Muscle of leg (tissue), 11 donors: ENCODE measurements around the gene TBC1D19. TPM values are rescaled to one million over a fixed set of nuclear protein-coding genes. Genes with fewer than 3 reads are reported as not detected.

Source experiments
- DNase-seq: peaks from one replicate; pipeline ENCODE4 v3.0.0; 2013
- H3K27ac ChIP-seq: one replicate; pipeline ENCODE4 v1.5.1; 2013; ENCODE audit warnings: mild to moderate bottlenecking, low read length, control low read depth
- H3K27me3 ChIP-seq: one replicate; pipeline ENCODE4 v1.6.1; 2013; ENCODE audit warnings: low read length; ENCODE audit not compliant: control insufficient read depth, insufficient read depth
- H3K36me3 ChIP-seq: one replicate; pipeline ENCODE4 v1.6.1; 2013; ENCODE audit warnings: low read length; ENCODE audit not compliant: control insufficient read depth, insufficient read depth
- H3K4me1 ChIP-seq: one replicate; pipeline ENCODE4 v1.6.1; 2013; ENCODE audit warnings: low read length; ENCODE audit not compliant: control insufficient read depth, insufficient read depth
- H3K4me3 ChIP-seq: one replicate; pipeline ENCODE4 v1.5.1; 2013; ENCODE audit warnings: low read length, control low read depth
- H3K9me3 ChIP-seq: replicated peaks from 2 replicates; pipeline ENCODE4 v1.6.1; 2013; ENCODE audit warnings: low read depth, low read length; ENCODE audit not compliant: control insufficient read depth
- WGBS: methylation state at CpG from one replicate; pipeline ENCODE4 v1.1.5; 2013; ENCODE audit warnings: missing lambda C conversion rate; ENCODE audit not compliant: insufficient coverage; 5-methylcytosine and 5-hydroxymethylcytosine counted together
- polyA plus RNA-seq, 8 donors: library from polyadenylated mRNA; unstranded; fragments of 120-200 nt; gene quantifications; one replicate each; pipeline versions ENCODE4 v1.2.1 to v1.2.3, GENCODE V29; 2013; ENCODE audit warnings: inconsistent platforms in 1 of 8, low replicate concordance in 1 of 8; ENCODE audit not compliant: insufficient read length in 8 of 8, insufficient read depth in 1 of 8
- total RNA-seq: library from RNA; stranded (reverse); fragments of 120-200 nt; gene quantifications from one replicate; pipeline ENCODE4 v1.2.4, GENCODE V29; 2013

The TBC1D19 gene
- total and polyA plus RNA-seq, 9 donors = 7.7 to 17.5 (median 9.0) TPM

DNA sequence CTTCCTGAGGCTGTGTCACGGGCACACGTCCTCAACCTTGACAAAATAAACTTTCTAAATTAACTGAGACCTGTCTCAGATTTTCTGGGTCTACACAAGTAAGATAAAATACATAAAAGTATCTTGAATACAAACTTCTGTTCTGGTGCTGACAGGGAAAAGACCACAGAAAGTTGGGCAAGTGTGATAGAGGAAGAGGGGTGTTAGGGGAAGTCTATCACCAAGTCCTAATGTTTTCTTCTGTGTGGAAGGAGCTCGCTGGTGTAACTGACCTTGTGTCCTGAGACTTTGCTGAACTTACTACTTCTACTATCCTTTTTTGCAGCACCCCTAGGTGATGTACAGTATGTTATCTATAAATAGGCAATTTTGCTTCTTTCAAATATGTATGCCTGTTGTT lies 179.8 kb downstream of the TBC1D19 start:
- Histone ChIP-seq H3K27me3 (no peaks in the 10 kb centered on the region), H3K4me1 (no peaks in the 10 kb centered on the region), H3K9me3 (no peaks in the 10 kb centered on the region), H3K4me3 (no peak overlapping the region), H3K36me3 (no peaks in the 10 kb centered on the region), H3K27ac (no peak overlapping the region)
- WGBS = no CpG with 5 or more reads among the region's 3 CpGs
- DNase-seq = no peak

GRCh38 chr4:26764231-26764630 lies 180.3 kb downstream of the TBC1D19 start:
- WGBS = no CpG with 5 or more reads among the region's 1 CpG
- H3K27ac ChIP-seq = no peak overlapping the region
- DNase-seq = no peak
- H3K27me3 ChIP-seq = no peaks in the 10 kb centered on the region
- H3K9me3 ChIP-seq = no peaks in the 10 kb centered on the region
- H3K4me3 ChIP-seq = no peak overlapping the region
- no peaks in the 10 kb centered on the region for H3K36me3 ChIP-seq
- no peaks in the 10 kb centered on the region for H3K4me1 ChIP-seq

- no peaks in the 10 kb centered on the region for H3K4me1 ChIP-seq
- WGBS = 63% methylated on average over 2 of the region's 3 CpGs
- H3K27ac ChIP-seq = no peak overlapping the region
- DNase-seq = no peak
- no peak overlapping the region for H3K4me3 ChIP-seq
- H3K27me3 ChIP-seq = no peaks in the 10 kb centered on the region
- H3K9me3 ChIP-seq = no peaks in the 10 kb centered on the region
- H3K36me3 ChIP-seq = no peaks in the 10 kb centered on the region
Observed at GRCh38 chr4:26765515-26765914, 181.6 kb downstream of the TBC1D19 start.

- WGBS = no CpG with 5 or more reads among the region's 2 CpGs
- DNase-seq = no peak
- no peaks in the 10 kb centered on the region for H3K4me1 ChIP-seq
- no peaks in the 10 kb centered on the region for H3K36me3 ChIP-seq
- no peaks in the 10 kb centered on the region for H3K9me3 ChIP-seq
- no peak overlapping the region for H3K27ac ChIP-seq
- H3K4me3 ChIP-seq = no peak overlapping the region
- no peaks in the 10 kb centered on the region for H3K27me3 ChIP-seq
Observed at GRCh38 chr4:26766141-26766540, 182.3 kb downstream of the TBC1D19 start.

DNA sequence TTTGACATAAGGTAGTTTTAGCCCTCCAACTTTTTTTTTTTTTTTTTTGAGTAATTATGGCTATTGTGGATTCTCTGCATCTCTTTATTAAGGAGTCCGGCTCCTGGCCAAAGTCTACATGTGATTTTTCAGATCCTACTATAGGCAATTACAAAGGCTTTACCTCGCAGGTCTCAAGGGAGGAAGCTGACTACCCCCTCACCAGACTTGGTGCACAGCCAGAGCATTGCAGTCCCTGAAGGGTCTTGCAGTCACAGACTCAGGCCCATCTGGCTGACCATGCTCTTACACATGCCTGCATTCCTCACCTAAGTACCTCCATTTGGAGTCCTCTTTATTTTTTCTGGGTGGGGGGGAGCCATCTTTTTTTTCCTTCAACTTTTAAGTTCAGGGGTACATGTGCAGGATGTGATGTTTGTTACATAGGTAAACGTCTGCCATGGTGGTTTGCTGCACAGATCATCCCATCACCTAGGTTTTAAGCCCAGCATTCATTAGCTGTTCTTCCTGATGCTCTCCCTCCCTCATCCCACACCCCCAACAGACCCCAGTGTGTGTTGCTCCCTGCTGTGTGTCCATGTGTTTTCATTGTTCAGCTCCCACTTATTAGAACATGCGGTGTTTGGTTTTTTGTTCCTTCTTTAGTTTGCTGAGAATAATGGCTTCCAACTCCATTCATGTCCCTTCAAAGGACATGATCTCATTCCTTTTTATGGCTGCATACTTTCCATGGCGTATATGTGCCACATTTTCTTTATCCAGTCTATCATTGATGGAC lies 188.4 kb downstream of the TBC1D19 start:
- Histone ChIP-seq H3K27ac (no peak overlapping the region), H3K27me3 (no peaks in the 10 kb centered on the region), H3K4me1 (no peaks in the 10 kb centered on the region), H3K36me3 (peaks cover 4% of the 10 kb centered on the region), H3K9me3 (peaks cover 8% of the 10 kb centered on the region), H3K4me3 (no peak overlapping the region)
- DNase-seq = no peak
- 83% methylated on average over 2 of the region's 5 CpGs for WGBS

- H3K4me1 ChIP-seq = peaks cover 2% of the 10 kb centered on the region
- WGBS = 100% methylated on average over 1 of the region's 2 CpGs
- H3K36me3 ChIP-seq = peaks cover 4% of the 10 kb centered on the region
- no peak overlapping the region for H3K27ac ChIP-seq
- peaks cover 4% of the 10 kb centered on the region for H3K9me3 ChIP-seq
- no peaks in the 10 kb centered on the region for H3K27me3 ChIP-seq
- DNase-seq = no peak
- H3K4me3 ChIP-seq = no peak overlapping the region
Observed at GRCh38 chr4:26779224-26779623, 195.3 kb downstream of the TBC1D19 start.

DNA sequence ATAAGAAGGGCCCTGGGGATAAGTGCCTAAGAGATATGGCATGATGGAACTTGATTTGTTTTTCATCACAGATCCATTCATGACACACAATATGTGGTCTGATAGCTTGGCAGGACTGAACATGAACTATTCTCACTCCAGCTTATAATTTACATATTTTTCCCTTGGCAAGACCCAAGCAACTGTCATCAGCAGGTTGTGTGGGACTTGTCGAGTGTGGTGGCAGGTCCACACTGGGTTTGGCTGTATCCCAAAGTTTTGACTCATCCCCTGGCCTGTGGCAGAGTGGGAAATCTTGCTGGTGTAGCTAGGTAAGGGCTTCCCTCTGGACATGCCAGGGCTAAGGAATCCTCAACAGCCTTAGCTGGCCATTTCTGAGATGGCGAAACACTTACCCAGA lies 195.8 kb downstream of the TBC1D19 start:
- peaks cover 2% of the 10 kb centered on the region for H3K4me1 ChIP-seq
- peaks cover 6% of the 10 kb centered on the region for H3K36me3 ChIP-seq
- no peak for DNase-seq
- H3K4me3 ChIP-seq = no peak overlapping the region
- H3K27me3 ChIP-seq = no peaks in the 10 kb centered on the region
- H3K9me3 ChIP-seq = peaks cover 3% of the 10 kb centered on the region
- H3K27ac ChIP-seq = no peak overlapping the region
- no CpG with 5 or more reads among the region's 2 CpGs for WGBS

- no peak for DNase-seq
- Histone ChIP-seq H3K27ac (no peak overlapping the region), H3K27me3 (no peaks in the 10 kb centered on the region), H3K4me3 (no peak overlapping the region), H3K36me3 (peaks cover 2% of the 10 kb centered on the region), H3K9me3 (no peaks in the 10 kb centered on the region), H3K4me1 (peaks cover 2% of the 10 kb centered on the region)
- WGBS = 83% methylated on average over 1 of the region's 1 CpG
Observed at GRCh38 chr4:26780539-26780938, 196.7 kb downstream of the TBC1D19 start.

GRCh38 chr4:26782168-26782829 lies 198.4 kb downstream of the TBC1D19 start:
- no peak for DNase-seq
- Histone ChIP-seq H3K4me1 (peaks cover 9% of the 10 kb centered on the region), H3K4me3 (no peak overlapping the region), H3K9me3 (no peaks in the 10 kb centered on the region), H3K27me3 (no peaks in the 10 kb centered on the region), H3K27ac (no peak overlapping the region), H3K36me3 (peaks cover 2% of the 10 kb centered on the region)
- WGBS = 60% methylated on average over 1 of the region's 3 CpGs

DNA sequence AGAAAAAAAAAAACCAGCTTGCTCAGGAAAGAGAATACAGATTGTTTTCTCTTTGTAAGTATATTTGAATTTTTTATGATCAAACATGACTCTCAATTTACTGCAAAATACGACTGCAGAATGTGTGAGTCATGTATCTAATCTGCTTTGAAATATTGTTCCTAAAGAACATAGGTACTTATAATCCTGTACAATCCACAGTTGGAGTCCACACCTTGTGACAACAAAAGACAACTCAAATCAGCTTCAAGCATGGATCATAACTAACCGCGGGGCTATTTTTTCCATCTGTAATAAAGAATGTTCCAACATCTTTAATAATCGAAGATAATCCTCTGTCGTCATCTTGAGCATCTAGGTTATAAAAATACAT lies 198.9 kb downstream of the TBC1D19 start:
- Histone ChIP-seq H3K36me3 (peaks cover 2% of the 10 kb centered on the region), H3K4me1 (peaks cover 14% of the 10 kb centered on the region), H3K9me3 (no peaks in the 10 kb centered on the region), H3K27ac (no peak overlapping the region), H3K27me3 (no peaks in the 10 kb centered on the region), H3K4me3 (no peak overlapping the region)
- WGBS = no CpG with 5 or more reads among the region's 5 CpGs
- no peak for DNase-seq
